HG03575 (cell line): ENCODE measurements around the gene ZZZ3.
"Not testable (repeated sequence)": the region's sequence is repeated elsewhere in the genome, so short reads cannot be mapped to it uniquely, and the experiment has no call there.

Experiments
- ATAC-seq: cut with Tn5 transposase; IDR thresholded peaks from one replicate; pipeline ENCODE4 v1.9.1; 2021; ENCODE audit not compliant: unreplicated experiment, insufficient number of reproducible peaks, low FRiP score; ENCODE audit errors: extremely low read depth

The ZZZ3 gene

GRCh38 chr1:77673030-77673429, 9.4 kb downstream of the ZZZ3 start:
- no peak for ATAC-seq

- no peak for ATAC-seq
Observed at GRCh38 chr1:77672374-77672773, 10.1 kb downstream of the ZZZ3 start.

- ATAC-seq: no peak
Observed at GRCh38 chr1:77671836-77672235, 10.6 kb downstream of the ZZZ3 start.

GRCh38 chr1:77670330-77670729, 12.1 kb downstream of the ZZZ3 start:
- no peak for ATAC-seq

DNA sequence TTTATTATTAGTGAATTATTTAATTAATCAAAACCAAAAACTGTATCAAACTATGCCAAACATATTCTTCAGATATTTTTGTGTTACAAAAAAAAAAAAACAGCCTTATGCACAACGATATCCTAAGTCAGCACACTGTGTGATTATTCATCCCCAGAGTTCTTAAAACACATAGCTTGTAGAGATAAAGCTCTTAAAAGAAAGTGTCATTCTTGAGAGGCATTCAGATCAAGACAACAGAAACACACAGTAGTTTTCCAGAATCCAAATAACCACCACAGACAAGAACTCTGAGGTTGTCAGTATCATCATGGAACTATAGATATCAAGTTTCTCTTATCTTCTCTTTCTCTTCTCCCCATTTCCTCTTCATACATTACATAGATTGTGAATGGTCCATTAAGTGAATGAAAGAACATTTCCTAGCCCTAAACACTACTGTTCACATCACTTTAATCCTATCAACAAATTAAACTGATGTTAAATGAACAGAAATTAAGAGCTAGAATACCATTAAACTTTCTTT, 13.5 kb downstream of the ZZZ3 start:
- no peak for ATAC-seq

GRCh38 chr1:77664939-77665516, 17.4 kb downstream of the ZZZ3 start:
- ATAC-seq: no peak

DNA sequence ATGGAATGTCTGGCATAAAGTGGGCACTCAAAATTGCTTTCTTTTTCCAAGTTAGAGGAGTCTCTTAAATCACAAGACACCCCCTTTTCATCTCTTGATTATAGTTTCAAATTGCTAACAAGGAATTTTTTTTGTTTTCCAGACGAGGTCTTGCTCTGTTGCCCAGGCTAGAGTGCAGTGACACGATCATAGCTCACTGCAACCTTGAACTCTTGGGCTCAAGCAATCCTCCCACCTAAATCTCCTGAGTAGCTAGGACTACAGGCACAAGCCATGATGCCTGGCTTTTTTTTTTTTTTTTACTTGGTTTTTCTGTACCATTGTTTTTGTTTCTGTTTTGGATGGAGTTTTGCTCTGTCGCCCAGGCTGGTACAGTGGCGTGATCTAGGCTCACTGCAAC, 20.8 kb downstream of the ZZZ3 start:
- no peak for ATAC-seq

GRCh38 chr1:77659879-77660593, 22.4 kb downstream of the ZZZ3 start:
- no peak for ATAC-seq

GRCh38 chr1:77658271-77658670, 24.2 kb downstream of the ZZZ3 start:
- ATAC-seq: no peak

DNA sequence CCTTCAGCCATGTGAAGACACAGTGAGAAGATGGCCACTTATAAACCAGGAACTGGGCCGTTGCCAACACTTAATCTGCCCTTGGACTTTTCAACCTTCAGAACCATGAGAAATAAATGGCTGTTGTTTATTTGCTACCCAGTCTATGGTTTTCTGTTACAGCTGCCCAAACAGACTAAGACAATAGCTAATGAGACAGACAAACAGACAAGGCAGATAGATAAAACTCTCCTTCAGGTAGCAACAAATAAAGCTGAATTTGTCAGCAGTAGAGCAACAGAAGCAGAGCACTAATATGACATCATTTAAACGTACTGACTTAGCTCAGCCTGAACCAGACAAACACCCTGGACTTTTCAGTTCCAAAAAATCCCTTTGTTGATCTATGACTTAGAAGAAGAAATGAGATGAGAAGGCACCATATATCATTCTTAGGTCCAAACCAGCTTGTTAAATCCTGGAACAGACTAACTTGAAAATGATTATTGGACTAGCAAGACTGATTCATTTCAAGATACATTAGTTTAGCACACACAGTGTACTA, 27.0 kb downstream of the ZZZ3 start:
- ATAC-seq: no peak

- ATAC-seq: no peak
Observed at GRCh38 chr1:77652970-77653516, 29.4 kb downstream of the ZZZ3 start.

- no peak for ATAC-seq
Observed at GRCh38 chr1:77652268-77652667, 30.2 kb downstream of the ZZZ3 start.

DNA sequence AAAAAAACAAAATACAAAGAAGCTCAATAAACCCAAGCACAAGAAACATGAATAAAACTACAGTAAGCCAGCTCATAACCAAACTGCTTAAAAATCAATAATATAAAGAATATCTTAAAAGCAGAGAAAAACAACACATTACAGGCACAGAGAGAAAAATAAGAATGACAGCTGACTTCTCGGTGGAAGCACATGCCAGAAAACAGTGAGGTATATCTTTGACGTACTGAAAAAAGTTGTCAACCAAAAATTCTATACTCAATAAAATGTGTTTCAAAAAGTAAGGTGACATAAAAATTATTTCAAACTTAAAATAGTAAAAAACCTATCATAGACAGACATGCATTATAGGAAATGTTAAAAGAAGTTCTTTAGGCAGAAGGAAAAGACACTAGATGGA, 33.3 kb downstream of the ZZZ3 start:
- no peak for ATAC-seq

GRCh38 chr1:77646224-77646623, 36.2 kb downstream of the ZZZ3 start:
- not testable (repeated sequence) for ATAC-seq

GRCh38 chr1:77643456-77643855, 39.0 kb downstream of the ZZZ3 start:
- no peak for ATAC-seq

DNA sequence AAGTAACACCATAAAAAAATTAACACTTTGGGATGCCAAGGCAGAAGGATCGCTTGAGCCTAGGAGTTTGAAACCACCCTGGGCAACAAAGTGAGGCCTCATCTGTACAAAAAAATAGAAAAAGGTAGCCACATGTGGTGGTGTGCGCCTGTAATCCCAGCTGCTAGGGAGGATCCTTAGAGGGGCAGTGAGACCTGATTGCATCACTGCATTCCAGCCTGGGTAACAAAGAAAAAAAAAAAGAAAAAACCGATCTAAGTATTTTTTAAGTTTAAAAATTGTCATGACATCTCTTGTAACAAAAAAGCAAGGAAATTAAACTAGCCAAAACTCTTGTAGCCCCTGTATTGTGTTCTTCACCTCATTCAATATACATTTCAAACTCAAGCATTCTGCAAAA, 39.5 kb downstream of the ZZZ3 start:
- no peak for ATAC-seq

DNA sequence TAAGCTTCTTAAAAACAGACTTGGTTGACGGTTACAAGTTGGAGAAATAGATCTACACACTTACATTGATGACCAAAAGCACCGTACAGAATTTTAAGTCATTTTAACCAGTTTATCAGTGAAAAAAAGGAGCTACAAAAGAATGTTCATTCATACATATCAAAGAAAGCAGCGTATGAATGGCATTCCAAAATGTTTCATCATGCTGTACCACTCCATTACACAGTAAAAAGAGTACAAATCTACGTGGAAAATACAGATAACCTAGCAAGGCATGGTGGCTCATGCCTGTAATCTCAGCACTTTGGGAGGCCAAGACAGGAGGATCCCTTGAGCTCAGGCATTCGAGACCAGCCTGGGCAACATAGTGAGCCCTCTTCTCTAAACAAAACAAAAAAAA, 40.3 kb downstream of the ZZZ3 start:
- ATAC-seq: no peak

DNA sequence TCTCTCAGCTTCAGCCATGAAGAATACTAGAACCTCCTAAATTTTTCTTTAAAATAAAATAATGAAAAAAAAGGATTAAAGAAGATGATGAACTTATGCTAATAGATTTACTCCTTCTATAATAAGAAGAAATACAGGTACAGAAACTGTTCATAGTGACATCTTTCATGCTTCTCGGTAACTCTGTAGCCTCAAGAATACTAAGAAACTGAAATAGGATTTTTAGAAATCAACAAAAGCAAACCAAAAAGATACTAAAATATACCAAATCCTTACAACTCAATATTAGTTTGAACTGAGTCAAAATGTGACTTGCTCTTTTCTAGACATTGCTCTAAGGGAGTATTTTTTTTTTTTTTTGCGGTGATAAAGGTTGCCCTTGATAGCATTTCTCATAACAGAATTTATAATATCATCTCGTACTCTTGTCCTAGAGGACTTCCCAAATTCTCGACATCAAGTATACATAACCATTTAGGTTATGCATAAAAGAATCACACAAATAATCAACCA, 42.8 kb downstream of the ZZZ3 start:
- no peak for ATAC-seq

DNA sequence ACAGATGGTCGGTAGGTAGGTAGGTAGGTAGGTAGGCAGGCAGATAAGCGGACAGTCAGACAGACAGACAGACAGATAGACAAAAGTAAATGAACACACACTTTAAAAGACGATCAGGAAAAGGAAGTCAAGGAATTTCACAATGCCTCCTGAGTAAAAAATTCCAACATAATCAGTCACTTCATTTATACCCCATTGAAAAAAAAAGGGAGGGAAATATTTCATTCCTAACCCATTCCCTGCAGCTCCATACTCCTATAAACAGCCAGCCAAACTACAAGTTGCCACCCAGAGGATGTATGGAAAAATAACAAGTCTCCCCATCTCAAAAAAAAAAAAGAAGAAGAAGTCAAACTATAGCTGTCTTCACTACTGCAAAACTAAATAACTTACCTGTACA, 43.4 kb downstream of the ZZZ3 start:
- no peak for ATAC-seq

DNA sequence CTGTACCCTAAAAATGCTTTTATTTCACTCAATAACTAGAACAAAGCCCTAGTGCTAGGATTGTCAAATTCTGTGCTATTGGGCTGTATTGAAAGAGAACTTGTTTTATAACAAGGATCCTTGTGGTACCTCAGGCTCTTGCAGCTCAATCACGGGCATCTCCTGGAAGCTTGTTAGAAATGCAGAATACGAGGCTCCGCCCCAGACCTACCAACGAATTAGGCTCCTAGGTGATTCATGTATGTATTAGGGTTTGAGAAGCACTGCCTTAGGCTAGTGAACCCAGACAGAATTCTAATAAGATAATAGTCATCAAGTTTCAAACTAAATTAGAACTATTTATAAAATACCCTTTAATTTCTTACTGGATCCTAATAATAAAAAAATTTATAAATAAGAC, 45.6 kb downstream of the ZZZ3 start:
- no peak for ATAC-seq
